Kidney (tissue), 14 donors: ENCODE data around the gene RFC5. TPM values are rescaled to one million over a fixed set of nuclear protein-coding genes. Genes with fewer than 3 reads are reported as not detected.

Source experiments
- DNase-seq, 5 donors: peaks; one replicate each; pipeline ENCODE4 v3.0.0-alpha.2; 2013 to 2020
- FAIRE-seq: peaks from 2 replicates; lab custom pipeline; 2012; peaks lifted over from hg19 to GRCh38; lab: Jason Lieb, UNC
- H3K27ac ChIP-seq, 2 donors: one replicate each; pipeline ENCODE4 v1.7.0; 2013; ENCODE audit warnings: low read depth in 2 of 2, low read length in 2 of 2, inconsistent platforms in 1 of 2
- H3K27me3 ChIP-seq: one replicate; pipeline ENCODE4 v1.7.1; 2013; ENCODE audit warnings: low read length, inconsistent platforms; ENCODE audit not compliant: control insufficient read depth, insufficient read depth
- H3K36me3 ChIP-seq, 3 donors: one replicate each; pipeline versions ENCODE4 v1.7.0 to v1.7.1; 2013; ENCODE audit warnings: low read length in 3 of 3, control low read depth in 1 of 3, inconsistent platforms in 1 of 3; ENCODE audit not compliant: insufficient read depth in 3 of 3, control insufficient read depth in 2 of 3
- H3K4me1 ChIP-seq, 3 donors: one replicate each; pipeline versions ENCODE4 v1.7.0 to v1.7.1; 2013; ENCODE audit warnings: low read length in 3 of 3, inconsistent platforms in 1 of 3, low read depth in 1 of 3; ENCODE audit not compliant: control insufficient read depth in 2 of 3, insufficient read depth in 2 of 3
- H3K4me3 ChIP-seq, 3 donors: one replicate each; pipeline versions ENCODE4 v1.7.0 to v1.8.1; 2013; ENCODE audit warnings: low read length in 3 of 3, control low read depth in 1 of 3, inconsistent platforms in 1 of 3
- H3K9ac ChIP-seq, 3 donors: one replicate each; pipeline versions ENCODE4 v1.7.0 to v1.7.1; 2013; ENCODE audit warnings: low read length in 3 of 3, control low read depth in 1 of 3, inconsistent platforms in 1 of 3
- H3K9me3 ChIP-seq, 3 donors: one replicate each; pipeline versions ENCODE4 v1.7.0 to v1.7.1; 2013; ENCODE audit warnings: low read length in 3 of 3, control low read depth in 1 of 3, inconsistent platforms in 1 of 3; ENCODE audit not compliant: control insufficient read depth in 2 of 3, insufficient read depth in 1 of 3
- intact Hi-C: fragments of 100-400 bp; cut with DNase I; formaldehyde crosslinking; loops from one replicate; pipeline ENCODE4 v1.11.1; 2022
- polyA plus RNA-seq: library from polyadenylated mRNA; stranded (reverse); fragments of 350-450 nt; fragmentation: Illumina TruSeq; extraction: RNeasy Lipid Tissue Mini Kit (QIAGEN cat#74804); gene quantifications from one replicate; pipeline ENCODE4 v1.2.3, GENCODE V29; 2014; ENCODE audit warnings: low read depth, low replicate concordance; ENCODE audit not compliant: insufficient read depth
- total RNA-seq: library from RNA; stranded (reverse); fragmentation: NEBNext Ultra II Directional; extraction: Animal tissue kit (Norgen Biotek cat#: 25700); gene quantifications from one replicate; pipeline ENCODE4 v1.2.1, GENCODE V29; 2021
- TF ChIP-seq, protein P1 (sequence below): IDR thresholded peaks from 3 replicates; pipeline ENCODE4 v1.5.1; 2012; ENCODE audit warnings: mild to moderate bottlenecking, moderate library complexity, borderline replicate concordance; ENCODE audit not compliant: insufficient read depth; ENCODE audit errors: extremely low read depth
- donor health status: control.
- donor health status: control.
- donor health status: control.
- donor health status: control.
- donor health status: control.
- donor health status: DM: yes; HTN: yes; CAD: no.
- donor health status: Normal renal cell carcinoma (clear cell type).

Gene RFC5
- total and polyA plus RNA-seq, 2 donors from 2014 or later = 7.0 to 13.0 TPM

DNA sequence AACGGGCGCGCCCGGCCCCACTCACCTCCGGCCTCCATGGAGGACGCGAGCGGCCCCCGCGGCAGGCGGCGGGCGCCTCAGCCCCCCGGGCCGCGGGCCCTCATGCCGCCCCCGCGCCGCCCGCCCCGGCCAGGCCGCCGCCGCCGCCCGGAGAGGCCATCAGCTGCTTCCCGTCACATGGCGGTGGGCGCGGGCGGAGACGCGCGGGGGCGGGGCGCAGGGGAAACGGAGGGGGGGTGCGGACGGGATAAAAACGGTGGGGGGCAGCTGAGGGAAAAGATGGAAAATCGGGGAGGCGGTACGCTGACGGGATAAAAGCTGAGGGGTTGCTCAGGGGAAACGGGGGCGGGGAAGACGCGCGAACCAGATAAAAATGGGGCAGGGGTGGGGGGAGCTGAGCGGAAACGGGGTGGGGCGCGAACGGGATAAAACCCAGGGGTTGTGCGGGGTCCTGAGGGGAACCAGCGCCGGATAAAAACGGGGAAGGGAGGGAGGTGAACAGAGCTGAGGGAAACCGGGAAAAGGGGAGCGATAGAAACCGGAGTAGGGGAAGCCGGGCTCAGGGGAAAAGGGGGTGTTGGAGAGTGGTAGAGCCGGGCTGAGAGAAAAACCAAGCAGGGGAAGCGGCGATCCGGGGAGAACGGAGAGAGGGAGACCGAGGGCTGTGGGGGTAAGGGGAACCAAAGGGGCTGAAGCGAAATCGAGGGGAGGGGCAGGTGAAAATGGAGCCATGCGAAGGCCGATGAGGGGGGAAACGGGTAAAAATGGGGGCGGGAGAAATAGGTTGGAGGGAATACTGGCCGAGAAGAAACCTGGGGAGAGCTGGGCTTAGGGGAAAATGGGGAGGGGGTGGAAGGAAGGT is 44.7 kb downstream of the RFC5 start, which contains the start of gene WSB2:
TSS of gene WSB2 (minus strand) at position 169 of the 862 bp plus-strand sequence. CDS start at position 38, 131 bp downstream.
- no peaks in the 10 kb centered on the region for H3K9me3 ChIP-seq
- no peaks in the 10 kb centered on the region for H3K36me3 ChIP-seq
- TF ChIP-seq, protein P1, sequence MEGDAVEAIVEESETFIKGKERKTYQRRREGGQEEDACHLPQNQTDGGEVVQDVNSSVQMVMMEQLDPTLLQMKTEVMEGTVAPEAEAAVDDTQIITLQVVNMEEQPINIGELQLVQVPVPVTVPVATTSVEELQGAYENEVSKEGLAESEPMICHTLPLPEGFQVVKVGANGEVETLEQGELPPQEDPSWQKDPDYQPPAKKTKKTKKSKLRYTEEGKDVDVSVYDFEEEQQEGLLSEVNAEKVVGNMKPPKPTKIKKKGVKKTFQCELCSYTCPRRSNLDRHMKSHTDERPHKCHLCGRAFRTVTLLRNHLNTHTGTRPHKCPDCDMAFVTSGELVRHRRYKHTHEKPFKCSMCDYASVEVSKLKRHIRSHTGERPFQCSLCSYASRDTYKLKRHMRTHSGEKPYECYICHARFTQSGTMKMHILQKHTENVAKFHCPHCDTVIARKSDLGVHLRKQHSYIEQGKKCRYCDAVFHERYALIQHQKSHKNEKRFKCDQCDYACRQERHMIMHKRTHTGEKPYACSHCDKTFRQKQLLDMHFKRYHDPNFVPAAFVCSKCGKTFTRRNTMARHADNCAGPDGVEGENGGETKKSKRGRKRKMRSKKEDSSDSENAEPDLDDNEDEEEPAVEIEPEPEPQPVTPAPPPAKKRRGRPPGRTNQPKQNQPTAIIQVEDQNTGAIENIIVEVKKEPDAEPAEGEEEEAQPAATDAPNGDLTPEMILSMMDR = no peak
- H3K9ac ChIP-seq = peak within 1 kb of the TSS; percentile 57 to 98 (median 97)
- no peaks in the 10 kb centered on the region for H3K27me3 ChIP-seq
- H3K4me1 ChIP-seq = peaks cover 0 to 13% (median 7%) of the 10 kb centered on the region in 3 donors
- intact Hi-C loops = no loop called here
- H3K27ac ChIP-seq = peak within 1 kb of the TSS; percentile 96 to 98
- DNase-seq (peak; percentile 68 to 93 (median 86)), FAIRE-seq (no peak)
- peak within 1 kb of the TSS; percentile 79 to 95 (median 89) for H3K4me3 ChIP-seq

DNA sequence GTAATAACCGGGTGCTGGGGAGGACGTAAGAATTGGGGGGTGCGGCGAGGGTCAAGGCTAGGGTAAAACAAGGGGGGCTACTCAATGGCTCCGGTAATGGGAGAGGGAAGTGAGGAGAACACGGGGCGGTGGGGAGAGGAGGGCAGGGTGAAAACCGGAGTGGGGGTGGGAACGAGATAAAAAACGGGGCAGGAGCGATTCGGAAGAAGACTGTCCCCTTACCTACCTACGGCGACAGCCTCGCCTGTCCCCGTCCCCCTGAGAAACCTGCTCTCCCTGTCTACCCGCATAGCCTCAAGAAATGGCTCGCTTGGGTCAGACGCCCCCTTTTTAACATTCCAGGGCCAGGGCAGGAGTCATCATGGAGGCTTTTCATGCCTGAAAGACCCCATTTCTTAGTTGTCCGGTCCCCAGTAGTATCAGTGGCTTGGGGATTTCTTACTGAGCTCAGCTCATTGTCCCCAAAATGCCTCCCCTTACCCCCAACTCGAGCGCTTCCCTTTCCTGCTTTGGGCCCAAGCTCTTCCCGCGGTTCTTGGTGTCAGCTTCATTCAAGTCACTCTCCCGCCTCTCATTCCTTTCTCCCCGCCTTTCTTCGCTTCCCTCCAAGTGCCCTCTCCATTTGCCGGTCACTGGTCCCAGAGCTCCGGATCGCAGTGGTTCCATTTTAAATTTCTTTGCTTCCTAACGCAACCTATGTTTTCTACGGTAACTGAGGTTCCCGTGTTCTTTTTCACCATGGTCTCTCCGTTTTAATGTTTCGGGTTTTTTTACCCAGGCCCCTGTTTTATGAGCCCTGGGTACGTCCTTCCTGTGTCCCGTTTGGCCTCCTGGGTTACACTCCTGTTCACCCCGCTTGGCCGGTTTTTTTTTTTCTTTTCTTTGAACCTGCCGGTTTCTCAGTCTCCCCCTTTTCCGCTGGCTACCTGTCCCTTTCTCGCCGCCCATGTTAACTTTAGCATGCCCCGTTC is 45.7 kb downstream of the RFC5 start:
- Histone ChIP-seq H3K4me1 (peaks cover 0 to 11% (median 7%) of the 10 kb centered on the region in 3 donors), H3K27me3 (no peaks in the 10 kb centered on the region), H3K9me3 (no peaks in the 10 kb centered on the region), H3K36me3 (no peaks in the 10 kb centered on the region), H3K9ac (peak overlapping the region; percentile 48 to 98 (median 91)), H3K27ac (peak overlapping the region; percentile 95 to 98), H3K4me3 (peak overlapping the region; percentile 79 to 89 (median 87))
- FAIRE-seq (no peak), DNase-seq (peak; percentile 53 to 82 (median 75))
- TF ChIP-seq, protein P1 = no peak
- intact Hi-C loops = no loop called here

DNA sequence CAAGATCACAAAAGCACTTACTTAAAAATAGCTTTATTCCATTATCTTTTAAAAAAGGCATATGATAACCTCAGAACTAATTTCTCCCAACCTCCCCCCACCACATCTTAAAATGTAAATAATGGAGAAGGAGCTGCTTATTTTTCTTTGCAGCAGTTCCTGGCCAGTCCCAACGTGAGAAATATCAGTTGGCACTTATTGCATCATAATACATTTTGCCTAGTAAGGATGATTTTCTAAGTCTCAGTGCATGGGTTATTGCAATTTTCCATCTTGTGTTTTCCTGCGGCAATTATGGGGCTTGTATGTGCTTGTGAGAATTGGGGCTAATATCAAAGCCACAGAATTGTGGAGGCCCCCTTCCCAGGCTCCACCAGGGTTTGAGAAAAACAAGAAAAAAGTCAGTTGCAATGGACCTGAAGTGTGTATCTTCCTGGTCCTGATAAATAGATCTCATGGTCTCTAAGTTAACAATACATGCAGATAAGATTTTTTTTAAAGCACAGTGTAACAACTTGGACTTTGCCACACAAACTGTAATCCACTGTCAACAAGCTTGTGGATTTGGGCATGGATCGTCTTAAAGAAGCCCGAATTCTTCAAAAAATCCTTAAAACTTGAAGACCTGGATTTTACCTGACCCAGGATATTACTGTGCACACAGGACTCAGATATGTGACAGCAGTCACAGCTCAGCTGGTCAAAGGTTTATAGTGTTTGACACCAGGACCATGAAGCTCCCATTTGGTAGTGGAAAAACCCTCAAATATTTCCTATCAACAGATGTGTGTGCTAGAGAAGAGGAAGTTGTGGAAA is 47.3 kb downstream of the RFC5 start:
- Histone ChIP-seq H3K4me3 (no peak overlapping the region), H3K27ac (no peak overlapping the region), H3K27me3 (no peaks in the 10 kb centered on the region), H3K9ac (no peak overlapping the region), H3K36me3 (no peaks in the 10 kb centered on the region), H3K4me1 (peaks cover 0 to 11% (median 7%) of the 10 kb centered on the region in 3 donors), H3K9me3 (no peaks in the 10 kb centered on the region)
- FAIRE-seq (no peak), DNase-seq (no peak)
- intact Hi-C loops = no loop called here
- TF ChIP-seq, protein P1 = no peak
